Neuron (in vitro differentiated cells): Measurements from ENCODE around the gene MUC5AC.

Source experiments
- H2AFZ ChIP-seq: one replicate; pipeline ENCODE4 v1.6.1; 2013; ENCODE audit warnings: low read depth, mild to moderate bottlenecking, inconsistent platforms, low read length, moderate library complexity
- H3K27me3 ChIP-seq: one replicate; pipeline ENCODE4 v1.6.1; 2013; ENCODE audit warnings: low read length; ENCODE audit not compliant: insufficient read depth
- H3K36me3 ChIP-seq: one replicate; pipeline ENCODE4 v1.6.1; 2013; ENCODE audit warnings: low read length; ENCODE audit not compliant: insufficient read depth
- H3K4me1 ChIP-seq: one replicate; pipeline ENCODE4 v1.6.1; 2013; ENCODE audit warnings: low read length; ENCODE audit not compliant: insufficient read depth
- H3K4me3 ChIP-seq: 2 replicates; pipeline ENCODE4 v1.5.1; 2013; ENCODE audit warnings: mild to moderate bottlenecking, low read length, moderate library complexity
- H3K9me3 ChIP-seq: one replicate; pipeline ENCODE4 v1.6.1; 2013; ENCODE audit warnings: low read length

The MUC5AC gene

GRCh38 chr11:1117992-1118391 lies 39.8 kb upstream of the MUC5AC start:
- peaks cover 7% of the 10 kb centered on the region for H3K27me3 ChIP-seq
- H3K4me1 ChIP-seq, result no peaks in the 10 kb centered on the region
- no peaks in the 10 kb centered on the region for H3K36me3 ChIP-seq
- no peak overlapping the region for H2AFZ ChIP-seq
- H3K9me3 ChIP-seq, result no peaks in the 10 kb centered on the region
- H3K4me3 ChIP-seq, result no peak overlapping the region

GRCh38 chr11:1118755-1119603 lies 38.8 kb upstream of the MUC5AC start:
- Histone ChIP-seq H3K27me3 (peaks cover 7% of the 10 kb centered on the region), H2AFZ (no peak overlapping the region), H3K36me3 (no peaks in the 10 kb centered on the region), H3K4me3 (no peak overlapping the region), H3K9me3 (no peaks in the 10 kb centered on the region), H3K4me1 (no peaks in the 10 kb centered on the region)

GRCh38 chr11:1119604-1120146 lies 38.1 kb upstream of the MUC5AC start:
- peaks cover 7% of the 10 kb centered on the region for H3K27me3 ChIP-seq
- no peaks in the 10 kb centered on the region for H3K4me1 ChIP-seq
- H3K36me3 ChIP-seq, result no peaks in the 10 kb centered on the region
- no peak overlapping the region for H2AFZ ChIP-seq
- no peak overlapping the region for H3K4me3 ChIP-seq
- H3K9me3 ChIP-seq, result no peaks in the 10 kb centered on the region

- Histone ChIP-seq H3K27me3 (peaks cover 7% of the 10 kb centered on the region), H3K4me1 (no peaks in the 10 kb centered on the region), H3K4me3 (no peak overlapping the region), H3K36me3 (no peaks in the 10 kb centered on the region), H3K9me3 (no peaks in the 10 kb centered on the region), H2AFZ (no peak overlapping the region)
Measured at GRCh38 chr11:1120532-1121330, 37.0 kb upstream of the MUC5AC start.

- Histone ChIP-seq H3K9me3 (no peaks in the 10 kb centered on the region), H3K4me1 (no peaks in the 10 kb centered on the region), H3K36me3 (no peaks in the 10 kb centered on the region), H3K4me3 (no peak overlapping the region), H3K27me3 (peaks cover 7% of the 10 kb centered on the region), H2AFZ (no peak overlapping the region)
Measured at GRCh38 chr11:1121331-1121812, 36.4 kb upstream of the MUC5AC start.

- peaks cover 3% of the 10 kb centered on the region for H3K27me3 ChIP-seq
- no peaks in the 10 kb centered on the region for H3K4me1 ChIP-seq
- no peaks in the 10 kb centered on the region for H3K9me3 ChIP-seq
- no peak overlapping the region for H3K4me3 ChIP-seq
- H2AFZ ChIP-seq, result no peak overlapping the region
- H3K36me3 ChIP-seq, result no peaks in the 10 kb centered on the region
Measured at GRCh38 chr11:1121813-1122663, 35.7 kb upstream of the MUC5AC start.

- no peaks in the 10 kb centered on the region for H3K4me1 ChIP-seq
- no peak overlapping the region for H3K4me3 ChIP-seq
- no peaks in the 10 kb centered on the region for H3K36me3 ChIP-seq
- peaks cover 3% of the 10 kb centered on the region for H3K27me3 ChIP-seq
- H3K9me3 ChIP-seq, result no peaks in the 10 kb centered on the region
- H2AFZ ChIP-seq, result no peak overlapping the region
Measured at GRCh38 chr11:1122664-1123002, 35.1 kb upstream of the MUC5AC start.

GRCh38 chr11:1123970-1124369 lies 33.8 kb upstream of the MUC5AC start:
- no peak overlapping the region for H3K4me3 ChIP-seq
- no peaks in the 10 kb centered on the region for H3K9me3 ChIP-seq
- peaks cover 9% of the 10 kb centered on the region for H3K27me3 ChIP-seq
- no peak overlapping the region for H2AFZ ChIP-seq
- no peaks in the 10 kb centered on the region for H3K4me1 ChIP-seq
- no peaks in the 10 kb centered on the region for H3K36me3 ChIP-seq

GRCh38 chr11:1125803-1126202 lies 31.9 kb upstream of the MUC5AC start:
- Histone ChIP-seq H2AFZ (no peak overlapping the region), H3K36me3 (no peaks in the 10 kb centered on the region), H3K4me3 (no peak overlapping the region), H3K9me3 (no peaks in the 10 kb centered on the region), H3K27me3 (peaks cover 20% of the 10 kb centered on the region), H3K4me1 (no peaks in the 10 kb centered on the region)

- H3K27me3 ChIP-seq, result peaks cover 20% of the 10 kb centered on the region
Measured at GRCh38 chr11:1126491-1126926, 31.2 kb upstream of the MUC5AC start.

GRCh38 chr11:1126935-1127663 lies 30.7 kb upstream of the MUC5AC start:
- H3K9me3 ChIP-seq, result no peaks in the 10 kb centered on the region
- no peaks in the 10 kb centered on the region for H3K4me1 ChIP-seq
- peaks cover 20% of the 10 kb centered on the region for H3K27me3 ChIP-seq
- no peak overlapping the region for H2AFZ ChIP-seq
- H3K36me3 ChIP-seq, result no peaks in the 10 kb centered on the region
- H3K4me3 ChIP-seq, result no peak overlapping the region

More at GRCh38 chr11:1126491-1126926, 31.2 kb upstream of the MUC5AC start:
- H3K36me3 ChIP-seq, result no peaks in the 10 kb centered on the region
- no peak overlapping the region for H2AFZ ChIP-seq
- no peaks in the 10 kb centered on the region for H3K4me1 ChIP-seq
- H3K4me3 ChIP-seq, result no peak overlapping the region
- no peaks in the 10 kb centered on the region for H3K9me3 ChIP-seq

- Histone ChIP-seq H3K27me3 (peaks cover 20% of the 10 kb centered on the region), H3K9me3 (no peaks in the 10 kb centered on the region), H3K4me3 (no peak overlapping the region), H3K36me3 (no peaks in the 10 kb centered on the region), H2AFZ (no peak overlapping the region), H3K4me1 (no peaks in the 10 kb centered on the region)
Measured at GRCh38 chr11:1127664-1128162, 30.0 kb upstream of the MUC5AC start.
